AG04450 (cell line): ENCODE results near the gene SEC24D. TPM values are rescaled to one million over a fixed set of nuclear protein-coding genes. Genes with fewer than 3 reads are reported as not detected.

Experiments
- CTCF ChIA-PET: fragments of 300-600, 350-600 bp; formaldehyde crosslinking; extraction: SDS; loops from one replicate; lab custom pipeline; 2022; ENCODE audit warnings: antibody characterized with exemption, inconsistent platforms; lab: Charles Lee
- POLR2A ChIA-PET: fragments of 350-600 bp; formaldehyde crosslinking; extraction: SDS; loops from one replicate; lab custom pipeline; 2021; ENCODE audit warnings: antibody characterized with exemption, inconsistent platforms; lab: Yijun Ruan, JAX
- DNase-seq: peaks from one replicate; pipeline ENCODE4 v3.0.0-alpha.2; 2011; ENCODE audit warnings: low read depth, low spot score
- H3K27ac ChIP-seq: one replicate; pipeline ENCODE4 v1.5.1; 2012; ENCODE audit warnings: low read depth, low read length, control low read depth
- H3K27me3 ChIP-seq: one replicate; pipeline ENCODE4 v1.6.0; 2012; ENCODE audit warnings: low read length; ENCODE audit not compliant: control insufficient read depth, insufficient read depth
- H3K4me3 ChIP-seq: 2 replicates; pipeline ENCODE4 v1.5.1; 2011; ENCODE audit warnings: mild to moderate bottlenecking, low read depth, low read length, control low read depth
- H3K9me3 ChIP-seq: 2 replicates; pipeline ENCODE4 v1.5.1; 2012; ENCODE audit warnings: low read length; ENCODE audit not compliant: control insufficient read depth, insufficient read depth
- CTCF ChIP-seq: IDR thresholded peaks from 2 replicates; pipeline ENCODE4 v1.5.1; 2011; ENCODE audit warnings: low read depth, low read length, control low read depth, inconsistent platforms
- polyA plus RNA-seq: library from polyadenylated mRNA; depleted of rRNA; stranded (reverse); fragments of >200 nt; gene quantifications from 2 replicates; pipeline ENCODE4 v1.2.3, GENCODE V29; 2011

The SEC24D gene
- polyA plus RNA-seq, 1 experiment, result 113 TPM

GRCh38 chr4:118772081-118772766, 63.7 kb downstream of the SEC24D start:
- ChIA-PET CTCF (interaction anchor here (0.6 to 10.0 kb wide), 30 partner anchors 9 to 269 kb away, joined by 3 to 116 read pairs (median 4); partner anchors contain the start of gene SYNPO2), POLR2A (interaction anchor here (0.9 kb wide), 1 partner anchor 196 kb away, joined by 3 read pairs; no protein-coding TSS in a partner anchor)
- Histone ChIP-seq H3K27ac (no peak overlapping the region), H3K9me3 (no peaks in the 10 kb centered on the region), H3K27me3 (no peaks in the 10 kb centered on the region), H3K4me3 (no peak overlapping the region)
- no peak for DNase-seq
- peak; percentile 58 for TF ChIP-seq CTCF

- POLR2A ChIA-PET, result no interaction called here
- CTCF ChIA-PET, result interaction anchor here (0.7 to 10.0 kb wide), 12 partner anchors 13 to 210 kb away, joined by 3 to 116 read pairs (median 4); partner anchors contain the start of gene SYNPO2
- H3K9me3 ChIP-seq, result no peaks in the 10 kb centered on the region
- H3K27me3 ChIP-seq, result no peaks in the 10 kb centered on the region
- no peak for DNase-seq
- no peak overlapping the region for H3K27ac ChIP-seq
- no peak for TF ChIP-seq CTCF
- no peak overlapping the region for H3K4me3 ChIP-seq
Measured at GRCh38 chr4:118770741-118771187, 65.2 kb downstream of the SEC24D start.

DNA sequence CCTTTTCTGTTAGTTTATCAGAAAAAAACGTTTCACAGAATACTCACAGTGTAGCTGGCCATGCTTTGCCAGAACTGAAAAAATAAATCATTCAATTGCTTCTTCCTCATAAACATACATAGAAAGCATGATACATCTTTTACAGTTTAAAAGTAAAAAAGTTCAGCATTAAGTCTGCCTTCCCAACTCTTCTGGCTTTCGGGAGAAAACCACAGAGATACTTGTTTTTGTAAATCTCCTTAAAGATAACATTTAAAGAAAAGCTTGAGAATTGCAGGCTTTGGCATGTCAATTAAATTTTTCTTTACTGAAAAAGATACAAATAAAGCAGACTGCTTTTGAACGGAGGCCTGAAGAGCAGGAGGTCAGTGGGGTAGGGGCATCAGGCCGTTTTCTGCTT, 66.8 kb downstream of the SEC24D start:
- no peak overlapping the region for H3K4me3 ChIP-seq
- no peak overlapping the region for H3K27ac ChIP-seq
- ChIA-PET CTCF (interaction anchor here (1.0 to 10.0 kb wide), 3 partner anchors 30 to 201 kb away, joined by 3 to 116 read pairs (median 67); partner anchors contain the start of gene SYNPO2), POLR2A (no interaction called here)
- no peaks in the 10 kb centered on the region for H3K27me3 ChIP-seq
- DNase-seq, result no peak
- H3K9me3 ChIP-seq, result no peaks in the 10 kb centered on the region
- no peak for TF ChIP-seq CTCF

- TF ChIP-seq CTCF, result no peak
- POLR2A ChIA-PET, result no interaction called here
- no peak for DNase-seq
- H3K9me3 ChIP-seq, result no peaks in the 10 kb centered on the region
- H3K4me3 ChIP-seq, result no peak overlapping the region
- no peaks in the 10 kb centered on the region for H3K27me3 ChIP-seq
- H3K27ac ChIP-seq, result peak overlapping the region; percentile 58
- CTCF ChIA-PET, result interaction anchor here (10.0 kb wide), 1 partner anchor 203 kb away, joined by 116 read pairs; no protein-coding TSS in a partner anchor
Measured at GRCh38 chr4:118767109-118767508, 68.8 kb downstream of the SEC24D start.

DNA sequence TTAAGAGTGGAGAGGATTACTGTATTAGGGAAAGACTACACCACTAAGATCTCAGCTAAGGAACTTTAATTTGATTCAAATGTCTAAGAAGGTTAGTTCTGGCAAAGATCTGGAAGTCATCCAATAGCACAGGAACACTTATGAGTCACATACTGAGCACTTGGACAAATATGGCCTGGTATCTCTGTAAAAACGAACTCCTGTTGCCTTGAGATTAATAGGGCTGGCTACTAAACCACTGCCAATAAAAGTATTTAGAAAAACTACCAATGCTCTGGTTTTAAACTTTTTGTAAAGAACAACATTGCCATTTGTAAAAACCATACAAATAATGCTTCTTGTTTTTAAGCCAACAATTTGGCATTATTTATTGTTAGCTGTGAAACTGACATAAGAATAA, 70.5 kb downstream of the SEC24D start:
- DNase-seq, result peak; percentile 95
- H3K27ac ChIP-seq, result no peak overlapping the region
- POLR2A ChIA-PET, result no interaction called here
- H3K9me3 ChIP-seq, result no peaks in the 10 kb centered on the region
- no peaks in the 10 kb centered on the region for H3K27me3 ChIP-seq
- no peak overlapping the region for H3K4me3 ChIP-seq
- CTCF ChIA-PET, result interaction anchor here (1.5 kb wide), 1 partner anchor 27 kb away, joined by 5 read pairs; no protein-coding TSS in a partner anchor
- no peak for TF ChIP-seq CTCF
